Measurements from ENCODE around the gene TEX44.

DNA sequence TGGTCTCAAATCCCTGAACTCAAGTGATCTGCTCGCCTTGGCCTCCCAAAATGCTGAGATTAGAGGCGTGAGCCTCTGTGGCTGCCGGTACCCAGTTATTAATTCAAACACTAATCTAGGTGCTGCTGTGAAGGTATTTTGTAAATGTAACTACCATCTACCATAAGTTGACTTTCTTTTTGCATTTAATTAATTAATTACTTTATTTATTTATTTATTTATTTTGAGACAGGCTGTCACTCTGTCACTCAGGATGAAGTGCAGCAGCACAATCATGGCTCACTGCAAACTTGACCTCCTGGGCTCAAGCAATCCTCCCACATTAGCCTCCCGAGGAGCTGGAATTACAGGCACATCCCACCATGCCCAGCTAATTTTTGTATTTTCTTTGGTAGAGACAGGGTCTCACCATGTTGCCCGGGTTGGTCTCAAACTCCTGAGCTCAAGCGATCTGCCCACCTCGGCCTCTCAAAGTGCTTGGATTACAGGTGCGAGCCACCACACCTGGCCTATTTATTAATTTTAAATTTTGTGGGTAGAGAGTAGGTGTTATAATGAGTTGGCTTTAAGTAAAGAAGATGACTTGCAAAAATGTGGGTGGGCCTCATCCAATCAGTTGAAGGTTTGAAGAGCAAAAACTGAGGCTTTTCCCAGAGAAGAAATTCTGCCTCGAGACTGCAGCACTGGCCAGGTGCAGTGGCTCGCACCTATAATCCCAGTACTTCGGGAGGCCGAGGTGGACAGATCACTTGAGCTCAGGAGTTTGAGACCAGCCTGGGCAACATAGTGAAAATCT lies 45.2 kb upstream of the TEX44 start:
- TF ChIP-seq CTCF (conservative IDR thresholded peaks at IDR 0.05; ENCODE audit: low read length) (no peak), EZH2phosphoT487 (IDR thresholded peaks at IDR 0.05; ENCODE audit: borderline replicate concordance) (no peak)

All from Loucy (cell line).